ENCODE data around the gene GPR176. TPM values are rescaled to one million over a fixed set of nuclear protein-coding genes. Genes with fewer than 3 reads are reported as not detected.

Gene GPR176
- polyA plus RNA-seq, 1 donor, result 15.9 TPM

Other genes starting within 250 kb of the GPR176 start
- gene FSIP1, start 137.4 kb downstream of the GPR176 start, polyA plus RNA-seq (ENCODE audit: insufficient read length), result 3.6 TPM
- 71.6 TPM for gene EIF2AK4, start 13.8 kb upstream of the GPR176 start, polyA plus RNA-seq (ENCODE audit: insufficient read length)
- 461 TPM for gene SRP14, start 118.9 kb upstream of the GPR176 start, polyA plus RNA-seq (ENCODE audit: insufficient read length)
- 45.3 TPM for gene BMF, start 188.6 kb upstream of the GPR176 start, polyA plus RNA-seq (ENCODE audit: insufficient read length)
- gene BUB1B, start 240.8 kb upstream of the GPR176 start, polyA plus RNA-seq (ENCODE audit: insufficient read length), result 45.9 TPM